Liver (tissue), 9 donors: ENCODE data around the gene MACROH2A2. TPM values are rescaled to one million over a fixed set of nuclear protein-coding genes. Genes with fewer than 3 reads are reported as not detected.
"Not testable (repeated sequence)": the region's sequence is repeated elsewhere in the genome, so short reads cannot be mapped to it uniquely, and the experiment has no call there.

Experiments used
- DNase-seq: peaks from one replicate; pipeline ENCODE4 v3.0.0-alpha.2; 2017; ENCODE audit warnings: low spot score
- H3K27ac ChIP-seq, 2 donors: one replicate each; pipeline ENCODE4 v1.7.0; 2013; ENCODE audit warnings: inconsistent platforms in 2 of 2, low read length in 2 of 2, control low read depth in 1 of 2, low read depth in 1 of 2, mild to moderate bottlenecking in 1 of 2
- H3K27me3 ChIP-seq, 4 donors: one replicate each; pipeline versions ENCODE4 v1.6.1 to v1.7.0; 2013; ENCODE audit warnings: low read length in 3 of 4, inconsistent platforms in 1 of 4, mild to moderate bottlenecking in 1 of 4, moderate library complexity in 1 of 4; ENCODE audit not compliant: control insufficient read depth in 4 of 4, insufficient read depth in 4 of 4
- H3K36me3 ChIP-seq, 4 donors: one replicate each; pipeline versions ENCODE4 v1.6.1 to v1.7.0; 2013; ENCODE audit warnings: low read length in 3 of 4, mild to moderate bottlenecking in 3 of 4, low read depth in 1 of 4, moderate library complexity in 1 of 4; ENCODE audit not compliant: control insufficient read depth in 4 of 4, insufficient read depth in 3 of 4
- H3K4me1 ChIP-seq, 4 donors: one replicate each; pipeline versions ENCODE4 v1.6.1 to v1.7.0; 2013; ENCODE audit warnings: low read length in 3 of 4, mild to moderate bottlenecking in 3 of 4, moderate library complexity in 1 of 4; ENCODE audit not compliant: control insufficient read depth in 4 of 4, insufficient read depth in 4 of 4
- H3K4me3 ChIP-seq, 3 donors: one replicate each; pipeline versions ENCODE4 v1.6.1 to v1.7.0; 2013; ENCODE audit warnings: low read length in 3 of 3, control low read depth in 1 of 3, low read depth in 1 of 3, mild to moderate bottlenecking in 1 of 3
- H3K9ac ChIP-seq, 2 donors: one replicate each; pipeline ENCODE4 v1.7.0; 2013; ENCODE audit warnings: low read length in 2 of 2, mild to moderate bottlenecking in 2 of 2, moderate library complexity in 2 of 2, control low read depth in 1 of 2, low read depth in 1 of 2
- H3K9me3 ChIP-seq, 4 donors: one replicate each; pipeline versions ENCODE4 v1.6.1 to v1.7.0; 2013; ENCODE audit warnings: low read length in 3 of 4; ENCODE audit not compliant: control insufficient read depth in 4 of 4
- EGR1 ChIP-seq, 2 donors: IDR thresholded peaks; 2 replicates each; pipeline ENCODE4 v1.6.1; 2016 to 2018; ENCODE audit warnings: antibody characterized with exemption in 2 of 2, low read depth in 2 of 2
- FOXA1 ChIP-seq: IDR thresholded peaks from 2 replicates; pipeline ENCODE4 v1.6.1; 2016; ENCODE audit warnings: antibody characterized with exemption
- FOXA2 ChIP-seq: IDR thresholded peaks from 2 replicates; pipeline ENCODE4 v1.6.1; 2016; ENCODE audit warnings: antibody characterized with exemption
- HNF4A ChIP-seq, 2 donors: conservative IDR thresholded peaks; 2 replicates each; pipeline ENCODE4 v1.6.1; 2016; ENCODE audit warnings: antibody characterized with exemption in 2 of 2, mild to moderate bottlenecking in 2 of 2
- HNF4G ChIP-seq: IDR thresholded peaks from 2 replicates; pipeline ENCODE4 v1.6.1; 2016; ENCODE audit warnings: antibody characterized with exemption
- JUND ChIP-seq, 2 donors: IDR thresholded peaks; 2 replicates each; pipeline ENCODE4 v1.6.1; 2016; ENCODE audit warnings: antibody characterized with exemption in 2 of 2
- NR2F2 ChIP-seq: IDR thresholded peaks from 2 replicates; pipeline ENCODE4 v1.6.1; 2016; ENCODE audit warnings: antibody characterized with exemption
- RAD21 ChIP-seq, 2 donors: IDR thresholded peaks; 2 replicates each; pipeline ENCODE4 v1.6.1; 2016; ENCODE audit warnings: antibody characterized with exemption in 2 of 2, mild to moderate bottlenecking in 2 of 2
- RXRA ChIP-seq, 2 donors: IDR thresholded peaks; 2 replicates each; pipeline ENCODE4 v1.6.1; 2017 to 2018; ENCODE audit warnings: antibody characterized with exemption in 2 of 2, mild to moderate bottlenecking in 1 of 2
- TAF1 ChIP-seq: conservative IDR thresholded peaks from 2 replicates; pipeline ENCODE4 v1.6.1; 2016; ENCODE audit warnings: antibody characterized with exemption, mild to moderate bottlenecking
- WGBS: extraction: QIAGEN DNeasy Blood & Tissue Kit; methylation state at CpG from one replicate; pipeline ENCODE4 v1.1.7; 2013; 5-methylcytosine and 5-hydroxymethylcytosine counted together
- polyA plus RNA-seq, 2 donors: library from polyadenylated mRNA; stranded (reverse) in 1 of 2; unstranded in 1 of 2; fragments of 200-250 nt in 1 of 2; fragments of >200 nt in 1 of 2; fragmentation: Nextera tagmentation in 1 of 2; extraction: Ambion mirVana in 1 of 2; gene quantifications; one replicate each; pipeline versions ENCODE4 v1.2.1 to v1.2.3, GENCODE V29; 2013 to 2015
- total RNA-seq, 2 donors: library from RNA; depleted of rRNA; stranded (reverse); fragments of >200 nt; gene quantifications; one replicate each; pipeline ENCODE4 v1.2.3, GENCODE V29; 2014
- TF ChIP-seq, protein P1 (sequence below): IDR thresholded peaks from 2 replicates; pipeline ENCODE4 v1.6.1; 2016; ENCODE audit warnings: antibody characterized with exemption
- TF ChIP-seq, protein P2 (sequence below): IDR thresholded peaks from 2 replicates; pipeline ENCODE4 v1.6.1; 2016; ENCODE audit warnings: antibody characterized with exemption
- TF ChIP-seq, protein P3 (sequence below): IDR thresholded peaks from 2 replicates; pipeline ENCODE4 v1.6.1; 2016; ENCODE audit warnings: antibody characterized with exemption
- TF ChIP-seq, protein P4 (sequence below): IDR thresholded peaks from 2 replicates; pipeline ENCODE4 v1.6.1; 2016; ENCODE audit warnings: antibody characterized with exemption, mild to moderate bottlenecking
- donor health status: healthy.
- donor health status: healthy.
- donor health status: healthy.
- donor health status: healthy.
- donor health status: healthy.

Gene MACROH2A2
- total and polyA plus RNA-seq, 4 donors, result 1.2 to 7.2 (median 3.4) TPM

DNA sequence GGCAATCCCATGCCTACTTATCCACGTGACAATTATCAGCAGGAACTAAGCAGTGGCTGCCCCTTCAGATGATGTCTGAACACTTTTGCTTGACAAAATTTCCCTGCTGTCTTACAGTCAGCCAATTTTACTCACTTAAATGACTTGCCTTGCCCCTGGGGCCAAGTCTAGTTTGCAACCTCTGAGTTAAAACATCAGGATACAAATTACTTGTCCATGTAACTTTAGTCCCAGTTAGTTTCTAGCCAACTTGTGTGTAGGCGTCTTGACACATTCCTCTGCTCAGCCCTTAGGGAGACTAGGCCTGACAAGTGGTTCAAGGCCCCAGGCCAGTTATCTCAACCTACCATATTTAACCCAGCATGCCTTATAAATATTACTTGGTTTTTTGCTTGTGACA lies 105.5 kb downstream of the MACROH2A2 start:
- TF ChIP-seq, protein P1, sequence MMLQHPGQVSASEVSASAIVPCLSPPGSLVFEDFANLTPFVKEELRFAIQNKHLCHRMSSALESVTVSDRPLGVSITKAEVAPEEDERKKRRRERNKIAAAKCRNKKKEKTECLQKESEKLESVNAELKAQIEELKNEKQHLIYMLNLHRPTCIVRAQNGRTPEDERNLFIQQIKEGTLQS, result no peak
- TF ChIP-seq, protein P2, sequence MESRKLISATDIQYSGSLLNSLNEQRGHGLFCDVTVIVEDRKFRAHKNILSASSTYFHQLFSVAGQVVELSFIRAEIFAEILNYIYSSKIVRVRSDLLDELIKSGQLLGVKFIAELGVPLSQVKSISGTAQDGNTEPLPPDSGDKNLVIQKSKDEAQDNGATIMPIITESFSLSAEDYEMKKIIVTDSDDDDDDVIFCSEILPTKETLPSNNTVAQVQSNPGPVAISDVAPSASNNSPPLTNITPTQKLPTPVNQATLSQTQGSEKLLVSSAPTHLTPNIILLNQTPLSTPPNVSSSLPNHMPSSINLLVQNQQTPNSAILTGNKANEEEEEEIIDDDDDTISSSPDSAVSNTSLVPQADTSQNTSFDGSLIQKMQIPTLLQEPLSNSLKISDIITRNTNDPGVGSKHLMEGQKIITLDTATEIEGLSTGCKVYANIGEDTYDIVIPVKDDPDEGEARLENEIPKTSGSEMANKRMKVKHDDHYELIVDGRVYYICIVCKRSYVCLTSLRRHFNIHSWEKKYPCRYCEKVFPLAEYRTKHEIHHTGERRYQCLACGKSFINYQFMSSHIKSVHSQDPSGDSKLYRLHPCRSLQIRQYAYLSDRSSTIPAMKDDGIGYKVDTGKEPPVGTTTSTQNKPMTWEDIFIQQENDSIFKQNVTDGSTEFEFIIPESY, result no peak
- TF ChIP-seq JUND (IDR thresholded peaks at IDR 0.05), result no peak
- no peak for TF ChIP-seq TAF1
- no peak for TF ChIP-seq HNF4G
- TF ChIP-seq, protein P3, sequence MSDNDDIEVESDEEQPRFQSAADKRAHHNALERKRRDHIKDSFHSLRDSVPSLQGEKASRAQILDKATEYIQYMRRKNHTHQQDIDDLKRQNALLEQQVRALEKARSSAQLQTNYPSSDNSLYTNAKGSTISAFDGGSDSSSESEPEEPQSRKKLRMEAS, result no peak
- no peak for DNase-seq
- Histone ChIP-seq H3K36me3 (peaks cover 11 to 45% (median 25%) of the 10 kb centered on the region in 4 donors), H3K9ac (no peak overlapping the region), H3K4me3 (no peak overlapping the region), H3K27me3 (no peaks in the 10 kb centered on the region), H3K9me3 (no peaks in the 10 kb centered on the region), H3K4me1 (peaks cover 6 to 24% (median 20%) of the 10 kb centered on the region in 4 donors), H3K27ac (no peak overlapping the region)
- 88% methylated on average over 2 of the region's 2 CpGs for WGBS

DNA sequence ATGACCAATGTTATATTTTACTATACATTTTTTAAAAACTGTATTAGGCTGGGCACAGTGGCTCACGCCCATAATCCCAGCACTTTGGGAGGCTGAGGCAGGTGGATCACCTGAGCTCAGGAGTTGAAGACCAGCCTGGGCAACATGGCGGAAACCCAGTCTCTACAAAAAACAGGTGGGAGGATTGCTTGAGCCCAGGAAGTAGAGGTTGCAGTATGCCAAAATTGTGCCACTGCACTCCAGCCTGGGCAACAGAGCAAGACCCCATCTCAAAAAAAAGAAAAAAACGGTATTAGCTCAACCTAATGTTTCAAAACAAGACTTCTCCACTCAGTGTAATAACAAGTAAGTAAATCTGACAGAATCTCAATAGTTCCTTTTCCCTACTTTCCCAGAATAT lies 106.7 kb downstream of the MACROH2A2 start:
- not testable (repeated sequence) for H3K9me3 ChIP-seq, DNase-seq, H3K4me3 ChIP-seq, H3K27ac ChIP-seq, H3K27me3 ChIP-seq, H3K9ac ChIP-seq
- Histone ChIP-seq H3K4me1 (peaks cover 6 to 27% (median 17%) of the 10 kb centered on the region in 4 donors), H3K36me3 (peaks cover 10 to 35% (median 20%) of the 10 kb centered on the region in 4 donors)
- 59% methylated on average over 3 of the region's 3 CpGs for WGBS

DNA sequence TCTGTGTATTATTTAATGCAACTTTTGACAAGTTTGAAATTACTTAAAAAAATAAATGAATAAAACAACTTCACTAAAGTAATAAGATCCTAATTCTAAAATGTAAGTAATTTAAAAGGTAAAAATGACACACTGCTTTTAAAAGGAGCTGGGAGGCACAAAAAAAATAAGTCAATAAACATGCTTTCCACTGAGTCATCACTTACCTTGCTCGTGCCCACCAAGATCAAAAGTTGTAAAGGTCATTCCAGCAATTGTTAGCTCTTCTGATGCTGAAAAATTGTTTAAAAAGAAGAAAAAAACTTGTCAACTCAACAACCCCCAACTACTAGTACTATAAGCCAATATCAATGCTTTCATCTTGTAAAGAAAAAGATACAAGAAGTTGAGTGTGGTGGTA lies 108.2 kb downstream of the MACROH2A2 start:
- no peak for TF ChIP-seq JUND (IDR thresholded peaks at IDR 0.05)
- TF ChIP-seq FOXA2, result no peak
- TF ChIP-seq NR2F2, result no peak
- no peak for TF ChIP-seq EGR1 (IDR thresholded peaks at IDR 0.05; ENCODE audit: low read depth in 2 of 2)
- no peak for TF ChIP-seq HNF4A (conservative IDR thresholded peaks at IDR 0.05)
- TF ChIP-seq TAF1, result no peak
- TF ChIP-seq FOXA1, result no peak
- TF ChIP-seq, protein P4, sequence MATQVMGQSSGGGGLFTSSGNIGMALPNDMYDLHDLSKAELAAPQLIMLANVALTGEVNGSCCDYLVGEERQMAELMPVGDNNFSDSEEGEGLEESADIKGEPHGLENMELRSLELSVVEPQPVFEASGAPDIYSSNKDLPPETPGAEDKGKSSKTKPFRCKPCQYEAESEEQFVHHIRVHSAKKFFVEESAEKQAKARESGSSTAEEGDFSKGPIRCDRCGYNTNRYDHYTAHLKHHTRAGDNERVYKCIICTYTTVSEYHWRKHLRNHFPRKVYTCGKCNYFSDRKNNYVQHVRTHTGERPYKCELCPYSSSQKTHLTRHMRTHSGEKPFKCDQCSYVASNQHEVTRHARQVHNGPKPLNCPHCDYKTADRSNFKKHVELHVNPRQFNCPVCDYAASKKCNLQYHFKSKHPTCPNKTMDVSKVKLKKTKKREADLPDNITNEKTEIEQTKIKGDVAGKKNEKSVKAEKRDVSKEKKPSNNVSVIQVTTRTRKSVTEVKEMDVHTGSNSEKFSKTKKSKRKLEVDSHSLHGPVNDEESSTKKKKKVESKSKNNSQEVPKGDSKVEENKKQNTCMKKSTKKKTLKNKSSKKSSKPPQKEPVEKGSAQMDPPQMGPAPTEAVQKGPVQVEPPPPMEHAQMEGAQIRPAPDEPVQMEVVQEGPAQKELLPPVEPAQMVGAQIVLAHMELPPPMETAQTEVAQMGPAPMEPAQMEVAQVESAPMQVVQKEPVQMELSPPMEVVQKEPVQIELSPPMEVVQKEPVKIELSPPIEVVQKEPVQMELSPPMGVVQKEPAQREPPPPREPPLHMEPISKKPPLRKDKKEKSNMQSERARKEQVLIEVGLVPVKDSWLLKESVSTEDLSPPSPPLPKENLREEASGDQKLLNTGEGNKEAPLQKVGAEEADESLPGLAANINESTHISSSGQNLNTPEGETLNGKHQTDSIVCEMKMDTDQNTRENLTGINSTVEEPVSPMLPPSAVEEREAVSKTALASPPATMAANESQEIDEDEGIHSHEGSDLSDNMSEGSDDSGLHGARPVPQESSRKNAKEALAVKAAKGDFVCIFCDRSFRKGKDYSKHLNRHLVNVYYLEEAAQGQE, result no peak
- TF ChIP-seq HNF4G, result no peak
- TF ChIP-seq, protein P2, result no peak
- TF ChIP-seq RXRA (IDR thresholded peaks at IDR 0.05), result no peak
- TF ChIP-seq RAD21 (IDR thresholded peaks at IDR 0.05), result no peak
- TF ChIP-seq, protein P3, result no peak
- Histone ChIP-seq H3K4me1 (peaks cover 2 to 14% (median 5%) of the 10 kb centered on the region in 4 donors), H3K36me3 (peaks cover 10 to 38% (median 18%) of the 10 kb centered on the region in 4 donors), H3K27me3 (no peaks in the 10 kb centered on the region), H3K9ac (no peak overlapping the region), H3K4me3 (no peak overlapping the region), H3K27ac (no peak overlapping the region), H3K9me3 (no peaks in the 10 kb centered on the region)
- DNase-seq, result no peak
- WGBS, result 29% methylated on average over 1 of the region's 1 CpG
